ENCODE measurements around the gene GVQW3. TPM values are rescaled to one million over a fixed set of nuclear protein-coding genes. Genes with fewer than 3 reads are reported as not detected.

GVQW3 gene
- total and polyA plus RNA-seq, 2 of the 8 experiments (the other 6 are each of a cell fraction or from before 2014, with no cell fraction given): 5.5 to 8.1 TPM

- FAIRE-seq (no peak), DNase-seq (ENCODE audit: low read depth in 1 of 2, low spot score in 2 of 2) (no peak)
- H3K79me2 ChIP-seq (ENCODE audit: control insufficient read depth in 1 of 2, insufficient read depth in 2 of 2, low read length in 2 of 2): peaks cover 0 to 17% of the 10 kb centered on the region in 2 experiments; a peak in 2 of 4 replicates
Measured at GRCh38 chr11:76361776-76362175, 19.3 kb upstream of the GVQW3 start.

More at GRCh38 chr11:76361776-76362175, 19.3 kb upstream of the GVQW3 start:
- no peak overlapping the region for H2BK120ac ChIP-seq (replicated peaks; ENCODE audit: low read depth, low read length)
- H3K4ac ChIP-seq (replicated peaks; ENCODE audit: insufficient read length, low read depth, low read length): no peak overlapping the region
- TF ChIP-seq MAX (IDR thresholded peaks at IDR 0.05): no peak
- TF ChIP-seq RNF2 (IDR thresholded peaks at IDR 0.05; ENCODE audit: borderline replicate concordance, low read depth, low read length, missing control alignments, poor library complexity, severe bottlenecking): no peak
- no peak for TF ChIP-seq KDM4A (IDR thresholded peaks at IDR 0.05; ENCODE audit: low read depth, low read length, severe bottlenecking)
- no peak for TF ChIP-seq HDAC6 (IDR thresholded peaks at IDR 0.05; ENCODE audit: low read depth, low read length)
- TF ChIP-seq SUZ12 (IDR thresholded peaks at IDR 0.05; ENCODE audit: low read length): no peak
- no peak for TF ChIP-seq CHD1 (IDR thresholded peaks at IDR 0.05; ENCODE audit: low read depth, low read length)
- TF ChIP-seq POU5F1 (IDR thresholded peaks at IDR 0.05; ENCODE audit: low read depth, low read length): no peak
- no peak for TF ChIP-seq EP300 (IDR thresholded peaks at IDR 0.05; ENCODE audit: borderline replicate concordance in 1 of 2, low read depth in 2 of 2, low read length in 2 of 2)
- no peak for TF ChIP-seq RFX5 (IDR thresholded peaks at IDR 0.05; ENCODE audit: borderline replicate concordance, low read depth, low read length)
- ChIA-PET POLR2A (ENCODE audit: partially characterized antibody) (interaction anchor here (1.6 kb wide), 1 partner anchor 18 kb away, joined by 3 read pairs; no protein-coding TSS in a partner anchor), CTCF (ENCODE audit: partially characterized antibody) (interaction anchor here (1.7 to 2.0 kb wide), 2 partner anchors 12 to 58 kb away, joined by 4 to 5 read pairs; no protein-coding TSS in a partner anchor)
- no peak overlapping the region for H3K27ac ChIP-seq (ENCODE audit: low read depth, low read length)
- H3K9me3 ChIP-seq (ENCODE audit: insufficient read depth in 2 of 2, low read depth in 1 of 2, low read length in 1 of 2): no peaks in the 10 kb centered on the region
- no peak overlapping the region for H3K23ac ChIP-seq (ENCODE audit: insufficient read length)
- no peaks in the 10 kb centered on the region for H3K27me3 ChIP-seq (replicated peaks in 1 of 4; ENCODE audit: control insufficient read depth in 3 of 4, extremely low read depth in 1 of 4, insufficient read depth in 3 of 4, low read length in 3 of 4)
- no peak overlapping the region for H3K56ac ChIP-seq (replicated peaks; ENCODE audit: insufficient read length, low read depth, low read length)
- H2AFZ ChIP-seq (ENCODE audit: low read length): no peak overlapping the region
- WGBS, 2 experiments (ENCODE audit: extremely low coverage in 1 of 2, insufficient coverage in 1 of 2, insufficient read length in 1 of 2, insufficient replicate concordance in 2 of 2, low coverage in 1 of 2, low lambda C conversion rate in 2 of 2, missing lambda C conversion rate in 1 of 2): 94% methylated on average over 2 of the region's 2 CpGs; no CpG with 5 or more reads in 1 of the 2 experiments
- H3K4me3 ChIP-seq (ENCODE audit: extremely low read depth in 1 of 4, insufficient read depth in 2 of 4, low read depth in 3 of 4, low read length in 4 of 4): no peak overlapping the region
- H4K8ac ChIP-seq (ENCODE audit: extremely low read depth, insufficient read depth, low read length): no peak overlapping the region
- no peaks in the 10 kb centered on the region for H3K4me1 ChIP-seq (replicated peaks in 1 of 4; ENCODE audit: control insufficient read depth in 3 of 4, insufficient read depth in 4 of 4, low read length in 3 of 4)
- no peak overlapping the region for H3K18ac ChIP-seq (ENCODE audit: extremely low read depth, low read length)
- H3K23me2 ChIP-seq (ENCODE audit: low read depth, low read length): no peaks in the 10 kb centered on the region
- H3K36me3 ChIP-seq (ENCODE audit: control insufficient read depth in 2 of 4, insufficient read depth in 4 of 4, low read length in 3 of 4): peaks cover 0 to 3% (median 0%) of the 10 kb centered on the region in 4 experiments; a peak in 1 of 8 replicates
- H3K9ac ChIP-seq (replicated peaks in 1 of 4; ENCODE audit: extremely low read depth in 1 of 4, low read depth in 3 of 4, low read length in 3 of 4): no peak overlapping the region
- no peak overlapping the region for H2BK15ac ChIP-seq (ENCODE audit: low read length)
- H3K4me2 ChIP-seq (ENCODE audit: insufficient read depth in 1 of 2, low read depth in 2 of 2, low read length in 2 of 2): no peak overlapping the region
- no peak overlapping the region for H4K91ac ChIP-seq (replicated peaks; ENCODE audit: insufficient read length, low read length)
- H2BK12ac ChIP-seq (ENCODE audit: low read depth, low read length): no peak overlapping the region
- no peak overlapping the region for H2AK5ac ChIP-seq (ENCODE audit: low read depth, low read length)
- H2BK5ac ChIP-seq (ENCODE audit: low read depth, low read length): no peak overlapping the region
- no peaks in the 10 kb centered on the region for H4K20me1 ChIP-seq (replicated peaks in 1 of 2; ENCODE audit: control insufficient read depth in 1 of 2, insufficient read depth in 2 of 2, low read length in 2 of 2)
- H3K79me1 ChIP-seq (ENCODE audit: low read depth, low read length): no peaks in the 10 kb centered on the region; the same call in 1 of the 2 replicates
- no peak overlapping the region for H4K5ac ChIP-seq (ENCODE audit: insufficient read length, low read depth, low read length)
- no peak overlapping the region for H2BK20ac ChIP-seq (ENCODE audit: low read length)
- no peak overlapping the region for H3K14ac ChIP-seq (ENCODE audit: insufficient read length)

All from H1 (cell line).